ENCODE results near the gene WNT3.

DNA sequence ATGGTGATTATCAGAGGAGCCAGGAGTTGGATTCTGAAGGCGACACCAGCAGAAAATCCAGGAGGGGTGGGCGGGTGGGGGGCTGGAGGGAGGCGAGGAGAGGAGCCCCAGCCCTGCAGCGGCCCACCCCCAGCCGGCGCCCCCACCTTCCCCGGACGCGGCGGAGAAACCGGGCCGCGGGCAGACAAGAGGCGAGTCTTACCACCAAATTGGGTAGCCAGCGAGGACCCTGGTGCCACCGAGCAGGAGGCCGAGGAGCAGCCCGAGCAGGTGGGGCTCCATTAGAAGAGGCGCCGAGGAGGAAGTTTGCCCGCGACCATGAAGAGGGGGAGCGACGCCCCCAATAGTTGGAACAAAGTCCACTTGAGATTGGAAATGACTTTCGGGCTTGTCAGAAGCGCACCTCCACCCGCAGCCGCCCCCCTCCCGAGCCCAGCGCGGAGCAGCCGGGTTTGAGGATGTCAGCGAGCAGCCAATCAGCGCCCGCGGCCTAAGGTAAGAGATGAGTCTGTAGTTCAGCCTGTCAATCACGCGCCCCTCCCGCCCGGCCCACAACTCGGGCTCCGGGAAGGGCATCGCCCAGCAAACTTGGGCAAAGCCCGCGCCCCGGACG is at the start of gene WNT3:
- TF ChIP-seq, protein P1, sequence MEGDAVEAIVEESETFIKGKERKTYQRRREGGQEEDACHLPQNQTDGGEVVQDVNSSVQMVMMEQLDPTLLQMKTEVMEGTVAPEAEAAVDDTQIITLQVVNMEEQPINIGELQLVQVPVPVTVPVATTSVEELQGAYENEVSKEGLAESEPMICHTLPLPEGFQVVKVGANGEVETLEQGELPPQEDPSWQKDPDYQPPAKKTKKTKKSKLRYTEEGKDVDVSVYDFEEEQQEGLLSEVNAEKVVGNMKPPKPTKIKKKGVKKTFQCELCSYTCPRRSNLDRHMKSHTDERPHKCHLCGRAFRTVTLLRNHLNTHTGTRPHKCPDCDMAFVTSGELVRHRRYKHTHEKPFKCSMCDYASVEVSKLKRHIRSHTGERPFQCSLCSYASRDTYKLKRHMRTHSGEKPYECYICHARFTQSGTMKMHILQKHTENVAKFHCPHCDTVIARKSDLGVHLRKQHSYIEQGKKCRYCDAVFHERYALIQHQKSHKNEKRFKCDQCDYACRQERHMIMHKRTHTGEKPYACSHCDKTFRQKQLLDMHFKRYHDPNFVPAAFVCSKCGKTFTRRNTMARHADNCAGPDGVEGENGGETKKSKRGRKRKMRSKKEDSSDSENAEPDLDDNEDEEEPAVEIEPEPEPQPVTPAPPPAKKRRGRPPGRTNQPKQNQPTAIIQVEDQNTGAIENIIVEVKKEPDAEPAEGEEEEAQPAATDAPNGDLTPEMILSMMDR (IDR thresholded peaks at IDR 0.05) = no peak
- TF ChIP-seq POLR2A (IDR thresholded peaks at IDR 0.05) = no peak
